GM10266 (cell line): ENCODE data around the gene MSI2.

ENCODE experiments used
- DNase-seq: peaks from one replicate; pipeline ENCODE4 v3.0.0; 2012; ENCODE audit errors: extremely low spot score
- CTCF ChIP-seq: IDR thresholded peaks from 2 replicates; pipeline ENCODE4 v1.5.1; 2012; ENCODE audit warnings: mild to moderate bottlenecking, low read depth; ENCODE audit not compliant: control insufficient read depth, insufficient read depth; ENCODE audit errors: missing control alignments

MSI2 gene

GRCh38 chr17:57538736-57539456 is 282.6 kb downstream of the MSI2 start:
- no peak for DNase-seq
- no peak for TF ChIP-seq CTCF

- DNase-seq, result no peak
- no peak for TF ChIP-seq CTCF
These were observed 283.4 kb downstream of the MSI2 start for GRCh38 chr17:57539529-57540301.

GRCh38 chr17:57540596-57540995 is 284.3 kb downstream of the MSI2 start:
- no peak for TF ChIP-seq CTCF
- no peak for DNase-seq

GRCh38 chr17:57541049-57541448 is 284.7 kb downstream of the MSI2 start:
- no peak for TF ChIP-seq CTCF
- DNase-seq, result no peak

- no peak for TF ChIP-seq CTCF
- no peak for DNase-seq
These were observed 285.4 kb downstream of the MSI2 start for GRCh38 chr17:57541472-57542394.

GRCh38 chr17:57542510-57542909 is 286.2 kb downstream of the MSI2 start:
- no peak for DNase-seq

More at GRCh38 chr17:57542510-57542909, 286.2 kb downstream of the MSI2 start:
- TF ChIP-seq CTCF, result no peak
